Measurements from ENCODE around the gene TAF10. TPM values are rescaled to one million over a fixed set of nuclear protein-coding genes. Genes with fewer than 3 reads are reported as not detected.

TAF10 gene
- polyA plus RNA-seq, 1 of the 3 experiments (the other 2 are of a cell fraction) = 213 TPM

GRCh38 chr11:6627762-6628241 is 15.8 kb upstream of the TAF10 start:
- no peaks in the 10 kb centered on the region for H3K9me3 ChIP-seq
- no peak overlapping the region for H3K27ac ChIP-seq (ENCODE audit: low read depth in 2 of 2, low read length in 1 of 2)
- ChIA-PET CTCF (interaction anchor here (1.4 kb wide), 1 partner anchor 15 kb away, joined by 5 read pairs; no protein-coding TSS in a partner anchor), POLR2A (no interaction called here)
- no peaks in the 10 kb centered on the region for H3K79me2 ChIP-seq (ENCODE audit: insufficient read depth)
- no peak overlapping the region for H3K9ac ChIP-seq
- no peak overlapping the region for H3K4me2 ChIP-seq
- no peaks in the 10 kb centered on the region for H3K4me1 ChIP-seq (ENCODE audit: control insufficient read depth in 1 of 2, insufficient read depth in 2 of 2, low read depth in 1 of 2, low read length in 1 of 2)
- no peaks in the 10 kb centered on the region for H4K20me1 ChIP-seq (ENCODE audit: insufficient read depth)
- H3K4me3 ChIP-seq (ENCODE audit: low read depth in 2 of 2, low read length in 1 of 2) = no peak overlapping the region
- no peak for TF ChIP-seq MXI1 (IDR thresholded peaks at IDR 0.05; ENCODE audit: low read depth, low read length)
- TF ChIP-seq TEAD4 (IDR thresholded peaks at IDR 0.05; ENCODE audit: borderline replicate concordance, insufficient read depth) = no peak
- TF ChIP-seq TCF12 (IDR thresholded peaks at IDR 0.05) = no peak
- TF ChIP-seq SIN3A (IDR thresholded peaks at IDR 0.05; ENCODE audit: borderline replicate concordance, low read depth, low read length) = no peak
- no peak for TF ChIP-seq RFX5 (IDR thresholded peaks at IDR 0.05; ENCODE audit: low read length)
- no peak for TF ChIP-seq CHD2 (IDR thresholded peaks at IDR 0.05; ENCODE audit: low read length, partially characterized antibody)
- no peak for TF ChIP-seq RCOR1 (IDR thresholded peaks at IDR 0.05; ENCODE audit: low read length)
- no peaks in the 10 kb centered on the region for H3F3A ChIP-seq (replicated peaks; ENCODE audit: insufficient read depth)
- H3K9me2 ChIP-seq = no peaks in the 10 kb centered on the region
- no peak overlapping the region for H2AFZ ChIP-seq (ENCODE audit: low read depth)
- peaks cover 0 to 24% of the 10 kb centered on the region in 2 experiments for H3K36me3 ChIP-seq (replicated peaks in 1 of 2; ENCODE audit: control insufficient read depth in 1 of 2, insufficient read depth in 2 of 2, low read length in 1 of 2)
- WGBS (ENCODE audit: low lambda C conversion rate) = 78% methylated on average over 2 of the region's 2 CpGs
- DNase-seq = no peak
- no peaks in the 10 kb centered on the region for H3K27me3 ChIP-seq (ENCODE audit: insufficient read depth)

GRCh38 chr11:6626971-6627761 is 15.2 kb upstream of the TAF10 start:
- WGBS (ENCODE audit: low lambda C conversion rate) = 90% methylated on average over 19 of the region's 19 CpGs
- ChIA-PET CTCF (interaction anchor here (1.4 kb wide), 1 partner anchor 14 kb away, joined by 5 read pairs; no protein-coding TSS in a partner anchor), POLR2A (no interaction called here)
- no peaks in the 10 kb centered on the region for H3K9me2 ChIP-seq
- H3F3A ChIP-seq (replicated peaks; ENCODE audit: insufficient read depth) = no peaks in the 10 kb centered on the region
- no peak for TF ChIP-seq CTCF (IDR thresholded peaks at IDR 0.05)
- no peaks in the 10 kb centered on the region for H3K4me1 ChIP-seq (ENCODE audit: control insufficient read depth in 1 of 2, insufficient read depth in 2 of 2, low read depth in 1 of 2, low read length in 1 of 2)
- H3K27me3 ChIP-seq (ENCODE audit: insufficient read depth) = no peaks in the 10 kb centered on the region
- H2AFZ ChIP-seq (ENCODE audit: low read depth) = no peak overlapping the region
- H4K20me1 ChIP-seq (ENCODE audit: insufficient read depth) = no peaks in the 10 kb centered on the region
- H3K4me3 ChIP-seq (ENCODE audit: low read depth in 2 of 2, low read length in 1 of 2) = no peak overlapping the region
- H3K27ac ChIP-seq (ENCODE audit: low read depth in 2 of 2, low read length in 1 of 2) = no peak overlapping the region
- H3K9me3 ChIP-seq = no peaks in the 10 kb centered on the region
- H3K79me2 ChIP-seq (ENCODE audit: insufficient read depth) = no peaks in the 10 kb centered on the region
- H3K9ac ChIP-seq = no peak overlapping the region
- no peak for DNase-seq
- peaks cover 0 to 24% of the 10 kb centered on the region in 2 experiments for H3K36me3 ChIP-seq (replicated peaks in 1 of 2; ENCODE audit: control insufficient read depth in 1 of 2, insufficient read depth in 2 of 2, low read length in 1 of 2)
- no peak overlapping the region for H3K4me2 ChIP-seq

Measured in SK-N-SH (cell line).